HK-2 (cell line): ENCODE results near the gene SHROOM2.
A peak's percentile ranks its signal among the peaks of the same experiment; 100 is the strongest.

ENCODE experiments used
- DNase-seq: peaks from one replicate; pipeline ENCODE4 v3.0.0-alpha.2; 2018; ENCODE audit not compliant: unreplicated experiment

The SHROOM2 gene

DNA sequence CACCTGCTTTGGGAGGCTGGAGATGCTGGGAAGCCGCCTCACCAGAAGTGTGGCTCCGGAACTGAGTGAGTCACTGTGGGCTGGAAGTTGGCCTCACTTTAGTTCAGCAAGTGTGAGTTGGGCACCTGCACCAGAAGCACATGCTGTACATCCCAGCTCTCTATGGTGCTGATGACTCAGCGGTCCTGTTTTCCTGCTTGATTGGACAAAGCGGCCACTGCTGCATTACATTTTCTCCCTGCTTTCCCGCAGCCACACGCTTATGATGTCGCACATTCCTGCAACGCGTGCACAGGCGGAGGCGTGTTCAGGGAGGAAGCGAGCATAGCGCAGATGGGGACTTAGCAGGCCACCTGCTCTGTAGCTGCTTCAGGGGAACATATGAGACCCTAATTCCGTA lies 154.2 kb downstream of the SHROOM2 start:
- peak; percentile 74 for DNase-seq

- DNase-seq, result no peak
Observed at GRCh38 chrX:9942086-9942485, 155.9 kb downstream of the SHROOM2 start.

- no peak for DNase-seq
Observed at GRCh38 chrX:9943420-9943819, 157.2 kb downstream of the SHROOM2 start.

DNA sequence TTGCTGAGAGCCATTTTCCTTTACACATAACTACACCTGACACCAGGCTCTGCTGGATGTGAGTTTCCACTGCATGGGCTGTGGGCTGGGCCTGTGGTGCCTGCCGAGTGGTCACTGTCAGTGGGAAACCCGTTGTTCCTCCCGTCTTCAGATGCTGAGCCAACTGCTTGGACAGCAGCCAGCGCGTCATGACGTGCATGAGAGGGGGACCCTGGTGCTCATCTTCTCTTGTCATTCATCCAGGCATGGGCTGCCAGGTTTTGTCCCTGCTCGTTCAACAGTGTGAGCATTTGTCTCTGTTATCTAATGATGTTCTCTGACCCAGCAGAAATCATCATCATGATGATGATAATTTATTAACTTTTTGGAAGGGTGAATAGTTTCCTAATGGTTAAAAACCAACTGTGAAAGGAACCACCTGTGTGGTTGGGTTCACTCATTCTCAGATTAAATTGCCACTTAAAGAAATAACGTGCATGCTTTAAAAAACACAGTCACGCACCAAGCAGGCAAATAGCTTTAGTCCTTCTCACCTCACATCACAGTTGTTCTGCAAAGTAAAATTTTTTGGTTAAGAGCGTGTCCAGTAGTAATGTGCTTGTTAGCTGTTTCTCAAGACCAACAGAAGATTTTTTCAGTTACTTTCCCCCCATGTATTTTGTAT lies 161.0 kb downstream of the SHROOM2 start:
- DNase-seq, result no peak

DNA sequence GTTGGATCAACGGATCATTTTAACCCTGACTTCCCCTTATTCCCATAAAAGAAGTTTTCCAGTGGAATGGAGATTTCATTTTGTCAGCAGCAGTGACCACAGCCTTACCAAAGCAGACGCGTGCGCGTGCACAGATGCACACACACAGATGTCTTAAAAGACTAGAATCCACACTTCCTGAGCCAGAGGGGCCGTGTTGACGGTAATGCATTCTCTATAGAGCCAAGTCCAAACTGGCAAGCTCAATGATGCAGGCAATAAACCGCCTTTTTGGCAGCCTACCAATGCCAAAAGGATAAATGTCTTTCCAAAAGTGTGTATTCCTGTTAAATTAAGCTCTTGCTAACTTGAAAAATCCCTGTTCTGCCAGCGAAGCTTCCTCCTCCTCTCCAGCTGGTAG lies 162.2 kb downstream of the SHROOM2 start:
- no peak for DNase-seq

DNA sequence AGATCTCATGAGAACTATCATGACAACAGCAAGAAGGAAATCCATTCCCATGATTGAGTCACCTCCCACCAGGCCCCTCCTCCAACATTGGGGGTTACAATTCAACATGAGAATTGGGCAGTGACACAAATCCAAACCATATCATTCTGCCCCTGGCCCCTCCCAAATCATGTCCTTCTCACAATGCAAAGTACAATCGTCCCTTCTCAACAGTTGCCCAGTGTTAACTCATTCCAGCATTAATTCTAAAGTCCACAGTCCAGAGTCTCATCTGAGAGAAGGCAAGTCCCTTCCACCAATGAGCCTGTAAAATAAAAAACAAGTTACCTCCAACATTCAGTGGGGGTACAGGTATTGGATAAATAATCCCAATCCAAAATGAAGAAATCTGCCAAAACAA lies 166.1 kb downstream of the SHROOM2 start:
- DNase-seq, result no peak

GRCh38 chrX:9953396-9953795 lies 167.2 kb downstream of the SHROOM2 start:
- no peak for DNase-seq

- DNase-seq, result no peak
Observed at GRCh38 chrX:9955506-9955905, 169.3 kb downstream of the SHROOM2 start.

DNA sequence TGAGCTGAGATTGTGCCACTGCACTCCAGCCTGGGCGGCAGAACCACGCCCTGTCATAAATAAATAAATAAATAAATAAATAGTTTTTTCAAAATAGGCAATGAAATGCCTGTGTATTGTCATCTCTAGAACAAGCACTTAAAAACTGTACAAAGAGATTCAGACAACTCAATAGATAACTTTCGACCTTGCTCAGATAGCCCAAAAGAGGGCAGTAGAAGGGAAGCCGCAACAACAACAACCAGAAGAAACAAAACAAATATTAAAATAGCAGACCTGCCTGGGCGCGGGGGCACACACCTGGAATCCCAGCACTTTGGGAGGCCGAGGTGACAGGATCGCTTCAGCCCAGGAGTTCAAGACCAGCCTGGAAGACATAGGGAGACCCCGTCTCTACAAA lies 171.5 kb downstream of the SHROOM2 start:
- no peak for DNase-seq

DNA sequence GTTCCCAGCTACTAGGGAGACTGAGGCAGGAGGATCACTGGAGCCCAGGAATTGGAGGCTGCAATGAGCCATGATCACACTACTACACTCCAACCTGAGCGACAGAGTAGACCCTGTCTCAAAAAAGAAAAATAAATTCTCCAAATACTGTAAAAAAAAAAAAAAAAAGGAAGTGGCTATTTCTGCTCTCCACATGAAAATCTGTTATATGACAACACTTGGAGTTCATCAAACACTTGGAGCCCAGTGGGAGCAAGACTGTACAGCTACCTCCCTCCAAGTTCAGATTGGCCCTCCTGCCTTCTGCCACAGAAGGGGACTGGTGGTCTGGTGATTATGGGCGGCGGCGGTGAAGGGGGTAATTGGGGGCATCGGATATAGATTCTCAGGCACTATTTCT lies 172.0 kb downstream of the SHROOM2 start:
- no peak for DNase-seq

DNA sequence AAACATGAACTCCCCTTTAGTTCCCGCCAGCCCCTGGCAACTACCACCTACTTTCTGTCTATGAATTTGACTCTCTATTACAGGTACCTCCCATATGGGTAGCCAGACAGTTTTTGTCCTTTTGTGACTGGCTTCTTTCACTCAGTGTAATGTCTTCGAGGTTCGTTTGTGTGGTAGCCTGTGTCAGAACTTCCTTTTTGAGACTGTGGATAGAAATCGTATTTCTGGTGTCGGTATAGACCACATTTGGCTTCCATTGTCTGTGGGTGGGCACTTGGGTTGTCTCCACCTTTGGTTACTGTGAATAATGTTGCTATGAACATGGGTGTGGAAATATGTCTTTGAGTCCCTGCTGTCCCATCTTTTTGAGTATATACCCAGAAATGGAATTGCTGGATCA lies 175.5 kb downstream of the SHROOM2 start:
- DNase-seq, result no peak

DNA sequence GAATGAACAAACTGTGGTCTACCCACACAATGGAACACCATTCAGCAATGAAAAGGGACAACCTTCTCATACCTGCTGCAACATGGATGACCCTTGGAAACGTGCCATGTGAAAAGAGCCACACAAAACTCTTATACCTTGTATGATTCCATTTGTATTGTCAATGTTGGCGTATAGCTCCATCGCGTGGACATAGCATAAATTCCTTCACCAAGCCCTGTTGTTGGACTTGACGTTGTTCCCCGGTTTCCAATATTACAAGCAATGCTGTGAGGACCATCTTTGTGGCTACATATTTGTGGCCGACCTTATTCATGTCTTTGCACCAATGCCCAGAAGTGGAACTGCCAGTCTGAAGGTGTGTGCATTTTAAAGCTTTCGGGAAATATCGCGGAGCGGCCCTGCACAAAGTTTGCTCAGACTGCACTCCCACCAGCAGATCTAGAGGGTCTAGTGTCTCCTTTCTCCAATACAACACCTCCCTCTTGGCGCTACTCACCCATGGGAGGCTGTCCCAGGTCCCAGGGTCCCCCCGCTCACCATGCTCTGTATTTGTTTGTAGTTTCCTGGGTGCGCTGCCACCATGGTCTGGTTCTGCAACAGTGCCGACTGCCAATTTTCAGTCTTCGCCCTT lies 180.7 kb downstream of the SHROOM2 start, which contains the start of gene CLDN34:
Gene CLDN34 (plus strand): TSS at position 584 of the 634 bp plus-strand sequence. CDS start 0 bp downstream, at position 584.
- no peak for DNase-seq

DNA sequence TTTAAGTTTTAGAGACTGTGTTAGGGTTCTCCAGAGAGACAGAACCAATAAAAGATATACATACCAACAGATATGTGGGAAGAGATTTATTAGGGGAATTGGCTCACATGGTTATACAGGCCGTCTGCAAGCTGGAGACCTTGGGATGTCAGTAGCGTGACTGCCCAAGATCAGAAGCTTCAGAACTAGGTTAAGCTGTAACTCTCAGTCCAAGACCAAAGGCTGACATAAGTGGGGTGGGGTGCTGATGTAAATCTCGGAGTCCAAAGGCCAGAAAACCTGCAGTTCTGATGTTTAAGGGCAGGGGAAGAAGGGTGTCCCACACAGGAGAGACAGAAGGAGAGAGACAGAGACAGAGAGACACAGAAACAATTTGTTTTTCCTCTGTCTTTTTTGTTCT lies 191.4 kb downstream of the SHROOM2 start:
- no peak for DNase-seq

- DNase-seq, result no peak
Observed at GRCh38 chrX:9980401-9980800, 194.2 kb downstream of the SHROOM2 start.

DNA sequence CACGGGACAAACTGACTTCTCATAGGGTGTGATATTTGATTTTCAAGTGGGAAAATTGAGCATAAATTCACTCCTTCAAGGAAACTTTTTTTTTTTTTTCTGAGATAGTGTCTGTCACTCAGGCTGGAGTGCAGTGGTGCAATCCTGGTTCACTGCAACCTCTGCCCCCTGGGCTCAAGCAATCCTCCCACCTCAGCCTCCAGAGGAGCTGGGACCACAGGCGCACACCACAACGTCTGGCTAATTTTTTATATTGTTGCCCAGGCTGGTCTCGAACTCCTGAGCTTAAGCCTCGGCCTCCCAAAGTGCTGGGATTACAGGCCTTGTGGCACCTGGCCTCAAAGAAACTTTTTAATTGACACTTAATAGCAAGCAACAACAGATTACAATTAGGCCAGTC lies 194.7 kb downstream of the SHROOM2 start:
- DNase-seq, result no peak

DNA sequence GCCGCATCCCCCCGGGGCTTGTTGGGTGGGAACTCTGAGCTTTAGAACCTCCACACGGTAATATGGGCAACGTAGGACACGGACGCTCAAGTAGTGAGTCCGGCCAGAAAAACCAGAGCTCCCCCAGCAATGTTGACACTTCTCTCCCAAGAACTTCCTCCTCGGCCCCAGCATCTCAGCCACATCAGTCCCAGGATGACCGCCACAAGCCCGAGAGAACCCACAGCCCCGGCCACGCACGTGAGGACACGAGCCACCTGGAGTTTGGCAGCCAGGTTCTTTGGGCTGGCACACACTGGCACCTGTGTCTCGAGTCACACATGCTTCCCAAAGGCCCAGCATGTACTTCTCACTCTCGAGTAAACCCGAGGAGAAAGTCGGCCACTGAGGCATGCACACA lies 197.2 kb downstream of the SHROOM2 start:
- no peak for DNase-seq

DNA sequence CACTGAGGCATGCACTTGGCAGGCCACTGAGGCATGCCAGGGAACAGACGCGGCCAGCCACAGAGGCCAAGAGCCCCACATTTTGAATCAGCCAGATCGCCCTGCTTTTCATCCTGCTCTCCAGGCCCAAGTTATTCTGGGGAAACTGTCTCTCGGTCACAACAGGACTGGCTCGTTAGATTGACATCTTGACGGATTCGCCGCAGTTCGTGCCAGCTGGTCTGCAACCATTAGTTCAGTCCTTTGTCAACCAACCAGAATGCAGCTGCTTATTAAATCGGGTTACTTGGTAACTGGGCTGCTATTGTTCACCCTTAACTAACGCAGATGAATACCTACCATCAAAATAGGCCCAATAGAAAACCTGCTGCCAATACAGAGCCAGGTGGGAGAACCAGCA lies 197.6 kb downstream of the SHROOM2 start:
- DNase-seq, result no peak

GRCh38 chrX:9988762-9989161 lies 202.5 kb downstream of the SHROOM2 start:
- DNase-seq, result no peak

GRCh38 chrX:9992061-9992460 lies 205.8 kb downstream of the SHROOM2 start:
- DNase-seq, result no peak

GRCh38 chrX:9992724-9993123 lies 206.5 kb downstream of the SHROOM2 start:
- DNase-seq, result no peak

- DNase-seq, result peak; percentile 70
Observed at GRCh38 chrX:9995855-9996339, 209.7 kb downstream of the SHROOM2 start.

DNA sequence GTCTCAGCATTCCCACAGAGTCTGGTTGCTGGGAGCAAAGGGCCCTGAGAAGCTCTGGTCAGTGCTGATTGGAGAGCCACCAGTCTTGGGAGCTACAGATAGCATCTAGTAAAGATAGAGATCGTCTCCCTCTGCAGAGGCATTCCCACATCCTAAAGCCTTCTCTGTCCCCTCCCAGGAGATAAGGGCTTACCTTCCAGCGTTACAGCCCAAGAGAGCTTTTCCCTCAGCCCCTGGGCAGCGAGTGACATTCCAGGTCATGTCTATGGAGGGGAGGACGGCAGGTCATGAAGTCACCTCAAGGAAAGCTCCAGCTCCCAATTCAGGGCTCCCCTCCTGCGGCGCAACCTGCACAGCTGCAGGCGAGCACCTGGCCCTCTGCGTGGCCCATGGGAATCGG lies 210.8 kb downstream of the SHROOM2 start:
- DNase-seq, result no peak

GRCh38 chrX:9997524-9997923 lies 211.3 kb downstream of the SHROOM2 start:
- no peak for DNase-seq
